Activated T-helper 17 cell treated with anti-CD3 and anti-CD28 coated beads, Interleukin-2, amount 50 U/mL, for 72 hours (primary cell): ENCODE results near the gene TNFRSF1B. TPM values are rescaled to one million over a fixed set of nuclear protein-coding genes. Genes with fewer than 3 reads are reported as not detected.

Experiments used
- ATAC-seq: fragments of 150-1000 bp; cut with Tn5 transposase; replicated peaks from 2 replicates; pipeline ENCODE4 v1.10.0; 2021; ENCODE audit warnings: mild to moderate bottlenecking, moderate library complexity
- H3K27ac Mint-ChIP-seq: one replicate; pipeline ENCODE4 v1.8.0; 2022; ENCODE audit warnings: mixed read lengths
- H3K27me3 Mint-ChIP-seq: one replicate; pipeline ENCODE4 v1.8.0; 2022; ENCODE audit warnings: mixed read lengths
- H3K36me3 Mint-ChIP-seq: one replicate; pipeline ENCODE4 v1.8.0; 2022; ENCODE audit warnings: low read depth, mild to moderate bottlenecking, mixed read lengths
- H3K4me1 Mint-ChIP-seq: one replicate; pipeline ENCODE4 v1.8.0; 2022; ENCODE audit warnings: mixed read lengths
- H3K4me3 Mint-ChIP-seq: one replicate; pipeline ENCODE4 v1.8.0; 2022; ENCODE audit warnings: mild to moderate bottlenecking, mixed read lengths
- H3K9me3 Mint-ChIP-seq: one replicate; pipeline ENCODE4 v1.8.0; 2022; ENCODE audit warnings: mixed read lengths
- total RNA-seq, 2 donors: library from RNA; stranded (reverse); gene quantifications; one replicate each; pipeline ENCODE4 v1.2.3, GENCODE V29; 2022

Gene TNFRSF1B
- total RNA-seq, 2 donors from 2014 or later: 291 to 379 TPM

DNA sequence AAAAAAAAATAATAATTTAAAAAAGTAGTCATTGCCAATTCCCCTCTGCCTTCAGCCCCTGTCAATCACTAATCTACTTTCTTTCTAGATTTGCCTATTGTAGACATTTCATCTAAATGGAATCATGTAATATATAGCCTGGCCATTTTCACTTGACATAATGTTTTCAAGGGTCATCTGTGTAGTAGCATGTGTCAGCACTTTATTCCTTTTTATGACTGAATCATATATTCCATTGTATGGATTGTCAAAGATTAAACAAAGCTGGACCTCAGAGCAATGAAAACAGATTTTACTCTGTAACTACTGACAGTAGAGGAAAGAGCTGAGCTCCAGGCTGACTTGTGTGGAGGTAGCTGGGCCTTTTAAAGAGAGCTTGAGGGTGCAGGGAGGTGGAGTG lies 78.9 kb downstream of the TNFRSF1B start:
- no peak for ATAC-seq
- H3K4me3 Mint-ChIP-seq: no peak overlapping the region
- peaks cover 94% of the 10 kb centered on the region for H3K36me3 Mint-ChIP-seq
- no peaks in the 10 kb centered on the region for H3K9me3 Mint-ChIP-seq
- H3K27me3 Mint-ChIP-seq: no peaks in the 10 kb centered on the region
- no peak overlapping the region for H3K27ac Mint-ChIP-seq
- no peaks in the 10 kb centered on the region for H3K4me1 Mint-ChIP-seq

DNA sequence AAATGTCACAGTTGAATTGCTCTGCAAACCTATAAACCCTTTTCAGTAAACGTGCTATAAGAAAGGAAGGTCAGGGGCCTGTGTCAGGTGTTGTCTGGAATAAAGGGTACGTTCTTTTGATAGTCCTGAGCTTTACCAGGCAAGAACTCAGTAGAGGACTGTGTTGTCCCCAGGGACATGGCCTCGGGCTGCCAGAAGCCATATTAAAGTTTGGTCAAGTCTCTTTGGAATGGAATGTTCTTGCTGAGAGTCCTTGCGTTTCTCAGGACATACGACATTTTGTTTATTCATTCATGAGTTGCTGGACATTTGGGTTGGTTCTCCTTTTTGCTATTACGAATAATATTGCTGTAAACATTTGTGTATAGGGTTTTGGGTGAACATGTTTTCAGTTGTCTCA lies 79.8 kb downstream of the TNFRSF1B start:
- H3K27ac Mint-ChIP-seq: no peak overlapping the region
- no peak overlapping the region for H3K4me3 Mint-ChIP-seq
- H3K36me3 Mint-ChIP-seq: peaks cover 94% of the 10 kb centered on the region
- H3K4me1 Mint-ChIP-seq: no peaks in the 10 kb centered on the region
- ATAC-seq: no peak
- no peaks in the 10 kb centered on the region for H3K27me3 Mint-ChIP-seq
- H3K9me3 Mint-ChIP-seq: no peaks in the 10 kb centered on the region

DNA sequence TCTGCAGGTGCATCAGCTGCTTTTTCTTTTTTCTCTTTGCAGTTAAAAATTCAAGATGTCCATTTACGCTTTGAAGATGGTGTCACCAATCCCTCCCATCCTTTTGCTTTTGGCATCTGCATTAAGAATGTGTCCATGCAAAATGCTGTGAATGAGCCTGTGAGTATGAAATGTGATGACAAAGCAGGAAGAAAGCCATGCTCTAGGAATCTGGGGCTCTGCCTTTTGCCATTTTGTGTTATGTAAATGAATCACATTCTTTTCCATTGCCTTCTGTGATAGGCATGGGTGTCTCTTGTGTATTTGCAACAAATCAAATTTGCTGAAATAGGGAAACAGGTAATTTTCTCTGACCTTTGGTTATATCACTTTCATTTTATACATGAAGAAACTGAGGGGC lies 82.4 kb downstream of the TNFRSF1B start:
- H3K36me3 Mint-ChIP-seq: peaks cover 90% of the 10 kb centered on the region
- no peaks in the 10 kb centered on the region for H3K9me3 Mint-ChIP-seq
- no peaks in the 10 kb centered on the region for H3K4me1 Mint-ChIP-seq
- no peak overlapping the region for H3K27ac Mint-ChIP-seq
- ATAC-seq: no peak
- no peak overlapping the region for H3K4me3 Mint-ChIP-seq
- no peaks in the 10 kb centered on the region for H3K27me3 Mint-ChIP-seq

DNA sequence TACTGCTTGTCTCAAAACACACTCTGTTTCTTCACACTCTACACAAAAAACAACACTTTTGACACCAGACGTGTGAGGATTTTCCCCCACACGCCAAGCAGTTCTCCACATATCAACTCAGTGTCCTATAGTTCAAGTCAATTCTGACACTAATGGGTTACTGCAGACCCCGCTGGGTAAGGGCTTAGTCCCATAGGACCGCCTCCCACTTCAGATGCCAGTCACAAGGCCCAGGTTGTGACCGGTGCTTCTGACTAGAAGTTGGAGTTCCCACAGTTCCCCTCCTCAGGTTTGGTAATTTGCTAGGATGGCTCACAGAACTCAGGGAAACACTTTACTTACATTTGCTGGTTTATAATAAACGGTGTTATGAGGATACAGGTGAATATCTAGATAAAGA lies 83.0 kb downstream of the TNFRSF1B start:
- H3K27ac Mint-ChIP-seq: no peak overlapping the region
- no peaks in the 10 kb centered on the region for H3K27me3 Mint-ChIP-seq
- ATAC-seq: no peak
- H3K4me3 Mint-ChIP-seq: no peak overlapping the region
- peaks cover 90% of the 10 kb centered on the region for H3K36me3 Mint-ChIP-seq
- H3K4me1 Mint-ChIP-seq: no peaks in the 10 kb centered on the region
- no peaks in the 10 kb centered on the region for H3K9me3 Mint-ChIP-seq

DNA sequence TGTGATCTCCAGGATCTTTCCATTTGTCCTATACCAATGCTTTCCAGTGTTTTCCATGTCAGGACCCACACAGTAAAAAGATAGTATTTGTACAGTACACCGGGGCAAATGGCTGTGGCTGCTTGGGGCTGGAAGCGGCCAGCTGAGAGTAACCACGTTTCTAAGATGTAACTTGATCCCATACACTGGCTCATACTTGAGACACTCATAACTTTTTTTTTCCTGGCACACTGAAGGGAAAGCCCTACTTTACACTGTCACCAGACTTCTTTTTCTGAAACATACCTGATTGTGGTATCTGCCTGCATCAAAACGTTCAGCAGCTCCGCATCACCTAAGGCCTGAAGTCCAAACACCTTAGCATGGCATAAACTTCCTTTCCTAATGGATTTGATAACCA lies 84.7 kb downstream of the TNFRSF1B start:
- H3K27me3 Mint-ChIP-seq: no peaks in the 10 kb centered on the region
- no peaks in the 10 kb centered on the region for H3K4me1 Mint-ChIP-seq
- no peak for ATAC-seq

DNA sequence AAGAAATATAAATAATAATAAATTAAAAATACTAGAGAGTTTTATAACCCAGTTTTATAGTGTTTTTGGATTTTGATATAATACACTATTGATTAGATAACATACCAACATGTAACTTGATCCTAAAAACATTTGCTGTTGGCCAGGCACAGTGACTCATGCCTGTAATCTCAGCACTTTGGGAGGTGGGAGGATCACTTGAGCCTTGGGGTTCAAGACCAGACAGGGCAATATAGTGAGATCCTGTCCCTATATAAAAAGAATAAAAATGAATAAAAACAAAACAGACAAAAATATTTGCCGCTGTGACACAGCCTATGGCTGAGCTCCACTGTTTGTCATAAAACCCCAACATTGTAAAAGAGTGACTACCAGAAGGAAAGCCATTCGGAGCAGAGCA lies 89.1 kb downstream of the TNFRSF1B start:
- Mint-ChIP-seq H3K9me3 (no peaks in the 10 kb centered on the region), H3K4me3 (no peak overlapping the region), H3K36me3 (peaks cover 95% of the 10 kb centered on the region), H3K4me1 (no peaks in the 10 kb centered on the region), H3K27me3 (no peaks in the 10 kb centered on the region), H3K27ac (no peak overlapping the region)
- ATAC-seq: no peak

More for the DNA sequence above, 84.7 kb downstream of the TNFRSF1B start:
- no peaks in the 10 kb centered on the region for H3K9me3 Mint-ChIP-seq
- H3K4me3 Mint-ChIP-seq: no peak overlapping the region
- H3K36me3 Mint-ChIP-seq: peaks cover 90% of the 10 kb centered on the region
- peak overlapping the region; percentile 20 for H3K27ac Mint-ChIP-seq

DNA sequence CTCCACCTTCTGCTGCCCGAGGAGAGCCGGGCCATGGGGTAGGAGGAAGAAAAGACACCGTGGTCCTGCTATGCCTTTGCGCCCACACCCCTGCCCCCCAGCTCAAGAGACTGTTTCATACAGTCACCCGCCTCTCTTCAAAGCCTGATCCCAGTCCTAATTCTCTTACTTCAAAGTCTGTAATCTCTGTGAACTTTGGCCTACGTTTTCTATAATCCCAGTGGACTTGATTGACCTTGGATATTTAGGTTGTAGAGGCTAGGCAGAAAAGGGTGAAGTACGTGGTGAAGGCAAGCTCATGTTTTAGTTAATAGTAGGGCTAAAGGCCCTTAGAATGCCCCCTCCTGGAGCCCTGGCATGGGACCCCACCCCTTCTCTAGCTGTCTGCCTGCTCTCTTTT lies 91.5 kb downstream of the TNFRSF1B start:
- H3K4me3 Mint-ChIP-seq: no peak overlapping the region
- peaks cover 100% of the 10 kb centered on the region for H3K36me3 Mint-ChIP-seq
- no peaks in the 10 kb centered on the region for H3K9me3 Mint-ChIP-seq
- ATAC-seq: no peak
- no peaks in the 10 kb centered on the region for H3K27me3 Mint-ChIP-seq
- H3K4me1 Mint-ChIP-seq: no peaks in the 10 kb centered on the region
- H3K27ac Mint-ChIP-seq: peak overlapping the region; percentile 59

Other genes with a start within 250 kb of the TNFRSF1B start
- gene KIAA2013, start 240.6 kb upstream of the TNFRSF1B start, total RNA-seq: 10 to 100 TPM; 15.6 to 32.2 TPM
- 10 to 100 TPM; 18.1 to 36.1 TPM for gene PLOD1, start 232.3 kb upstream of the TNFRSF1B start, total RNA-seq
- gene MFN2, start 186.5 kb upstream of the TNFRSF1B start, total RNA-seq: 10 to 100 TPM; 46.5 to 70.1 TPM
- 100 to 1,000 TPM in 1 of 2 donors, 10 to 100 TPM in 1; 51.1 to 115 TPM for gene MIIP, start 147.5 kb upstream of the TNFRSF1B start, total RNA-seq
- 100 to 1,000 TPM in 1 of 2 donors, 10 to 100 TPM in 1; 35.3 to 216 TPM for gene TNFRSF8, start 103.7 kb upstream of the TNFRSF1B start, total RNA-seq
- gene VPS13D, start 63.0 kb downstream of the TNFRSF1B start, total RNA-seq: 10 to 100 TPM; 30.4 to 35.6 TPM